ENCODE results near the gene NLRX1. TPM values are rescaled to one million over a fixed set of nuclear protein-coding genes. Genes with fewer than 3 reads are reported as not detected.

NLRX1 gene
- polyA plus RNA-seq, 1 of the 3 experiments (the other 2 are of a cell fraction), result 13.7 TPM

- DNase-seq, result no peak
- Histone ChIP-seq H3K9me3 (no peaks in the 10 kb centered on the region), H3K27me3 (ENCODE audit: insufficient read depth) (no peaks in the 10 kb centered on the region), H2AFZ (ENCODE audit: low read depth) (no peak overlapping the region), H3K27ac (ENCODE audit: low read depth in 2 of 2, low read length in 1 of 2) (no peak overlapping the region), H3K4me3 (ENCODE audit: low read depth in 2 of 2, low read length in 1 of 2) (no peak overlapping the region), H3K9me2 (no peaks in the 10 kb centered on the region), H3K36me3 (replicated peaks in 1 of 2; ENCODE audit: control insufficient read depth in 1 of 2, insufficient read depth in 2 of 2, low read length in 1 of 2) (no peaks in the 10 kb centered on the region), H4K20me1 (ENCODE audit: insufficient read depth) (no peaks in the 10 kb centered on the region), H3K79me2 (ENCODE audit: insufficient read depth) (no peaks in the 10 kb centered on the region), H3K9ac (no peak overlapping the region), H3K4me2 (no peak overlapping the region), H3K4me1 (ENCODE audit: control insufficient read depth in 1 of 2, insufficient read depth in 2 of 2, low read depth in 1 of 2, low read length in 1 of 2) (no peaks in the 10 kb centered on the region), H3F3A (replicated peaks; ENCODE audit: insufficient read depth) (no peaks in the 10 kb centered on the region)
- ChIA-PET POLR2A (no interaction called here), CTCF (interaction anchor here (0.7 to 3.3 kb wide), 7 partner anchors 12 to 98 kb away, joined by 3 to 12 read pairs (median 6); partner anchors contain the start of gene CBL)
- TF ChIP-seq CTCF (IDR thresholded peaks at IDR 0.05), result no peak
- TF ChIP-seq USF2 (IDR thresholded peaks at IDR 0.05; ENCODE audit: borderline replicate concordance, low read depth, low read length), result no peak
- no peak for TF ChIP-seq NRF1 (IDR thresholded peaks at IDR 0.05; ENCODE audit: low read depth, low read length)
- TF ChIP-seq JUND (IDR thresholded peaks at IDR 0.05), result no peak
- 90% methylated on average over 3 of the region's 3 CpGs for whole genome bisulfite sequencing (ENCODE audit: low lambda C conversion rate)
These were observed 23.6 kb downstream of the NLRX1 start for GRCh38 chr11:119192111-119192510.

- POLR2A ChIA-PET, result no interaction called here
- no peaks in the 10 kb centered on the region for H3K79me2 ChIP-seq (ENCODE audit: insufficient read depth)
- TF ChIP-seq GABPA (IDR thresholded peaks at IDR 0.05; ENCODE audit: low read depth) (no peak), SMC3 (IDR thresholded peaks at IDR 0.05; ENCODE audit: low read depth, low read length) (no peak), MEF2A (IDR thresholded peaks at IDR 0.05; ENCODE audit: borderline replicate concordance, low read depth) (no peak), FOXM1 (IDR thresholded peaks at IDR 0.05; ENCODE audit: low read depth) (no peak), RAD21 (IDR thresholded peaks at IDR 0.05; ENCODE audit: low read length) (no peak), FOXJ3 (CRISPR knock-in tag; IDR thresholded peaks at IDR 0.05) (no peak), EZH2phosphoT487 (IDR thresholded peaks at IDR 0.05; ENCODE audit: borderline replicate concordance, low read depth) (no peak), REST (IDR thresholded peaks at IDR 0.05; ENCODE audit: low read depth, low read length) (no peak), NFIC (IDR thresholded peaks at IDR 0.05; ENCODE audit: borderline replicate concordance) (no peak), YY1 (IDR thresholded peaks at IDR 0.05; ENCODE audit: low read depth) (no peak), IRF3 (IDR thresholded peaks at IDR 0.05; ENCODE audit: low read depth, low read length) (no peak), NRF1 (IDR thresholded peaks at IDR 0.05; ENCODE audit: low read depth, low read length) (no peak), ZBTB33 (IDR thresholded peaks at IDR 0.05; ENCODE audit: borderline replicate concordance, low read depth) (no peak), TAF1 (IDR thresholded peaks at IDR 0.05; ENCODE audit: borderline replicate concordance, low read depth, low read length) (no peak), EP300 (IDR thresholded peaks at IDR 0.05; ENCODE audit: borderline replicate concordance in 1 of 2, low read depth in 1 of 2, low read length in 1 of 2) (no peak)
These were observed 24.5 kb downstream of the NLRX1 start for GRCh38 chr11:119193001-119193400.

More at GRCh38 chr11:119193001-119193400, 24.5 kb downstream of the NLRX1 start:
- Histone ChIP-seq H3K9me3 (no peaks in the 10 kb centered on the region), H3K36me3 (replicated peaks in 1 of 2; ENCODE audit: control insufficient read depth in 1 of 2, insufficient read depth in 2 of 2, low read length in 1 of 2) (no peaks in the 10 kb centered on the region), H3K27me3 (ENCODE audit: insufficient read depth) (no peaks in the 10 kb centered on the region), H3K4me2 (no peak overlapping the region), H4K20me1 (ENCODE audit: insufficient read depth) (no peaks in the 10 kb centered on the region), H3K4me1 (ENCODE audit: control insufficient read depth in 1 of 2, insufficient read depth in 2 of 2, low read depth in 1 of 2, low read length in 1 of 2) (no peaks in the 10 kb centered on the region), H3F3A (replicated peaks; ENCODE audit: insufficient read depth) (no peaks in the 10 kb centered on the region), H2AFZ (ENCODE audit: low read depth) (no peak overlapping the region), H3K27ac (ENCODE audit: low read depth in 2 of 2, low read length in 1 of 2) (no peak overlapping the region), H3K9me2 (no peaks in the 10 kb centered on the region), H3K4me3 (ENCODE audit: low read depth in 2 of 2, low read length in 1 of 2) (no peak overlapping the region), H3K9ac (no peak overlapping the region)
- no peak for DNase-seq
- CTCF ChIA-PET, result interaction anchor here (1.3 to 2.1 kb wide), 3 partner anchors 13 to 99 kb away, joined by 6 to 12 read pairs (median 10); partner anchors contain the start of gene CBL
- WGBS (ENCODE audit: low lambda C conversion rate), result 72% methylated on average over 5 of the region's 5 CpGs
